Right kidney (tissue), 1 donor: Measurements from ENCODE around the gene ALLC.
"Not testable (repeated sequence)": the region's sequence is repeated elsewhere in the genome, so short reads cannot be mapped to it uniquely, and the experiment has no call there.

ENCODE experiments used
- DNase-seq: peaks from one replicate; pipeline ENCODE4 v3.0.0-alpha.2; 2016

Gene ALLC

GRCh38 chr2:3655871-3656761 is 1.9 kb upstream of the ALLC start:
- DNase-seq: no peak

- DNase-seq: no peak
Measured at GRCh38 chr2:3656762-3657721, 958 bp upstream of the ALLC start.

- peak; percentile 31 for DNase-seq
Measured at GRCh38 chr2:3659447-3660432, 1.7 kb downstream of the ALLC start.

GRCh38 chr2:3660640-3661039 is 2.6 kb downstream of the ALLC start:
- not testable (repeated sequence) for DNase-seq

- DNase-seq: no peak
Measured at GRCh38 chr2:3661149-3661660, 3.2 kb downstream of the ALLC start.

GRCh38 chr2:3662239-3662638 is 4.2 kb downstream of the ALLC start:
- no peak for DNase-seq

GRCh38 chr2:3664118-3664517 is 6.1 kb downstream of the ALLC start:
- DNase-seq: no peak

- DNase-seq: no peak
Measured at GRCh38 chr2:3664925-3665324, 6.9 kb downstream of the ALLC start.

- DNase-seq: no peak
Measured at GRCh38 chr2:3665886-3666612, 8.0 kb downstream of the ALLC start.

- DNase-seq: no peak
Measured at GRCh38 chr2:3666613-3666975, 8.6 kb downstream of the ALLC start.

GRCh38 chr2:3667151-3667631 is 9.2 kb downstream of the ALLC start:
- peak; percentile 12 for DNase-seq

GRCh38 chr2:3669656-3670055 is 11.7 kb downstream of the ALLC start:
- DNase-seq: no peak

- DNase-seq: no peak
Measured at GRCh38 chr2:3670376-3670775, 12.4 kb downstream of the ALLC start.

GRCh38 chr2:3670941-3671340 is 12.9 kb downstream of the ALLC start:
- DNase-seq: no peak

- DNase-seq: no peak
Measured at GRCh38 chr2:3672861-3673678, 15.1 kb downstream of the ALLC start.

- no peak for DNase-seq
Measured at GRCh38 chr2:3674066-3674845, 16.3 kb downstream of the ALLC start.

- DNase-seq: no peak
Measured at GRCh38 chr2:3675687-3676086, 17.7 kb downstream of the ALLC start.

GRCh38 chr2:3677436-3677835 is 19.4 kb downstream of the ALLC start:
- DNase-seq: no peak

- no peak for DNase-seq
Measured at GRCh38 chr2:3678212-3678611, 20.2 kb downstream of the ALLC start.
